HEK293 (cell line): ENCODE measurements around the gene ZDHHC17.

Experiments used
- CTCF ChIA-PET: fragments of 350-600 bp; formaldehyde crosslinking; extraction: SDS; loops from one replicate; lab custom pipeline; 2021; ENCODE audit warnings: antibody characterized with exemption; lab: Yijun Ruan, JAX
- POLR2A ChIA-PET: fragments of 300-600 bp; formaldehyde crosslinking; extraction: SDS; loops from one replicate; lab custom pipeline; 2020; ENCODE audit warnings: antibody characterized with exemption, inconsistent platforms; lab: Yijun Ruan, JAX
- H3K27ac ChIP-seq: fragments of 200-500 bp; sonication (Bioruptor generic); 2 replicates; pipeline ENCODE4 v1.5.1; 2014; ENCODE audit warnings: low read depth, low read length, control low read depth, inconsistent platforms; ENCODE audit errors: extremely low read depth
- H3K36me3 ChIP-seq, 2 experiments: fragments of 200-500 bp in 1 of 2; sonication (Bioruptor generic) in 1 of 2; 1 replicate in 1 of 2; 2 replicates in 1 of 2; pipeline ENCODE4 v1.5.1; 2014 to 2017; ENCODE audit warnings: inconsistent platforms in 2 of 2, low read length in 2 of 2; ENCODE audit not compliant: control insufficient read depth in 2 of 2, insufficient read depth in 1 of 2
- H3K4me1 ChIP-seq: fragments of 200-500 bp; sonication (Bioruptor generic); 2 replicates; pipeline ENCODE4 v1.5.1; 2014; ENCODE audit warnings: mild to moderate bottlenecking, low read length, inconsistent platforms; ENCODE audit not compliant: control insufficient read depth, insufficient read depth
- H3K4me3 ChIP-seq: 2 replicates; pipeline ENCODE4 v1.5.1; 2011; ENCODE audit warnings: low read depth, mild to moderate bottlenecking, control low read depth, low read length, moderate library complexity
- H3K9me3 ChIP-seq: fragments of 200-500 bp; sonication (Bioruptor generic); 2 replicates; pipeline ENCODE4 v1.5.1; 2014; ENCODE audit warnings: low read depth, low read length, inconsistent platforms; ENCODE audit not compliant: control insufficient read depth, insufficient read depth
- CTCF ChIP-seq: fragments of 450-650 bp; formaldehyde crosslinking; IDR thresholded peaks from 2 replicates; pipeline ENCODE4 v1.5.1; 2016; ENCODE audit warnings: missing biosample characterization, missing genetic modification characterization
- HIC1 ChIP-seq: fragments of 450-650 bp; formaldehyde crosslinking; IDR thresholded peaks from 2 replicates; pipeline ENCODE4 v1.5.1; 2016; ENCODE audit warnings: missing biosample characterization, missing genetic modification characterization
- OSR2 ChIP-seq: fragments of 450-650 bp; formaldehyde crosslinking; IDR thresholded peaks from 2 replicates; pipeline ENCODE4 v1.5.1; 2016; ENCODE audit warnings: missing biosample characterization, missing genetic modification characterization
- ZBTB11 ChIP-seq: fragments of 450-650 bp; formaldehyde crosslinking; conservative IDR thresholded peaks from 2 replicates; pipeline ENCODE4 v1.5.1; 2016; ENCODE audit warnings: low read depth, missing biosample characterization, missing genetic modification characterization
- ZBTB17 ChIP-seq: fragments of 450-650 bp; formaldehyde crosslinking; IDR thresholded peaks from 2 replicates; pipeline ENCODE4 v1.5.1; 2016; ENCODE audit warnings: missing biosample characterization, missing genetic modification characterization
- ZNF138 ChIP-seq: fragments of 450-650 bp; formaldehyde crosslinking; IDR thresholded peaks from 2 replicates; pipeline ENCODE4 v1.5.1; 2016; ENCODE audit warnings: missing biosample characterization, missing genetic modification characterization, borderline replicate concordance
- ZNF148 ChIP-seq: fragments of 450-650 bp; formaldehyde crosslinking; IDR thresholded peaks from 2 replicates; pipeline ENCODE4 v1.5.0; 2017; ENCODE audit warnings: missing biosample characterization, missing genetic modification characterization, borderline replicate concordance
- ZNF510 ChIP-seq: fragments of 450-650 bp; formaldehyde crosslinking; IDR thresholded peaks from 2 replicates; pipeline ENCODE4 v1.5.1; 2018; ENCODE audit warnings: mild to moderate bottlenecking, missing genetic modification characterization, missing biosample characterization; ENCODE audit not compliant: insufficient replicate concordance
- ZSCAN16 ChIP-seq: fragments of 450-650 bp; formaldehyde crosslinking; IDR thresholded peaks from 2 replicates; pipeline ENCODE4 v1.5.1; 2016; ENCODE audit warnings: missing biosample characterization, missing genetic modification characterization
- TF ChIP-seq, protein P1 (sequence below): fragments of 450-650 bp; formaldehyde crosslinking; IDR thresholded peaks from 2 replicates; pipeline ENCODE4 v1.5.1; 2016; ENCODE audit warnings: missing biosample characterization, missing genetic modification characterization, low read depth
- TF ChIP-seq, protein P2 (sequence below): fragments of 450-650 bp; formaldehyde crosslinking; conservative IDR thresholded peaks from 2 replicates; pipeline ENCODE4 v1.5.1; 2016; ENCODE audit warnings: low read depth, missing biosample characterization, missing genetic modification characterization

Gene ZDHHC17

DNA sequence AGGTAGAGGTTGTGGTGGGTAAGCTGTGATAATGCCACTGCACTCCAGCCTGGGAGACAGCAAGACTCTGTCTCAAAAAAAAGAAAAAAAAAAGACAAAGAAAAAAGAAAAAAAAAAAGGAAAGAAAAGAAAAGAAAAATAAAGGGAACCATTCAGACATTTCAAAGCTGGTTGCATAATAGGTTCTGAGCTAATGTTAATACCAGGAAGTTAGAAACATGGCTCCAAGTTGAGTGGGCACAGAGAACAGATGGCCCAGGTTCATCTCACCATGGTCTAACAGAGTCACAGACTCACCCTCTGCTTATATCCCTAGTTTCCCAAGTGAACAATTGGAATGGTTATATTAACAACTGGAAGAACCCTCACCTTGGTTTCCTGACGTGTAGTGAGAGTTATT is 17.4 kb upstream of the ZDHHC17 start (continued):
- TF ChIP-seq CTCF (tag by site-specific recombination) (no peak), ZBTB17 (tag by site-specific recombination) (no peak), ZNF138 (tag by site-specific recombination) (no peak)

- CTCF ChIA-PET = interaction anchor here (0.6 kb wide), 1 partner anchor 48 kb away, joined by 3 read pairs; no protein-coding TSS in a partner anchor
- Histone ChIP-seq H3K27ac (no peak overlapping the region), H3K4me1 (no peaks in the 10 kb centered on the region), H3K9me3 (no peaks in the 10 kb centered on the region), H3K36me3 (no peaks in the 10 kb centered on the region), H3K4me3 (no peak overlapping the region)
- POLR2A ChIA-PET = interaction anchor here (1.3 kb wide), 1 partner anchor 16 kb away, joined by 4 read pairs; the partner anchor contains the start of gene ZDHHC17
- TF ChIP-seq, protein P1, sequence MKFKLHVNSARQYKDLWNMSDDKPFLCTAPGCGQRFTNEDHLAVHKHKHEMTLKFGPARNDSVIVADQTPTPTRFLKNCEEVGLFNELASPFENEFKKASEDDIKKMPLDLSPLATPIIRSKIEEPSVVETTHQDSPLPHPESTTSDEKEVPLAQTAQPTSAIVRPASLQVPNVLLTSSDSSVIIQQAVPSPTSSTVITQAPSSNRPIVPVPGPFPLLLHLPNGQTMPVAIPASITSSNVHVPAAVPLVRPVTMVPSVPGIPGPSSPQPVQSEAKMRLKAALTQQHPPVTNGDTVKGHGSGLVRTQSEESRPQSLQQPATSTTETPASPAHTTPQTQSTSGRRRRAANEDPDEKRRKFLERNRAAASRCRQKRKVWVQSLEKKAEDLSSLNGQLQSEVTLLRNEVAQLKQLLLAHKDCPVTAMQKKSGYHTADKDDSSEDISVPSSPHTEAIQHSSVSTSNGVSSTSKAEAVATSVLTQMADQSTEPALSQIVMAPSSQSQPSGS (tag by site-specific recombination) = peak; percentile 77
- TF ChIP-seq HIC1 (tag by site-specific recombination) (no peak), ZBTB11 (tag by site-specific recombination) (no peak), ZNF510 (tag by site-specific recombination) (no peak), OSR2 (tag by site-specific recombination) (no peak), ZNF148 (tag by site-specific recombination) (no peak), ZSCAN16 (tag by site-specific recombination) (no peak)
- TF ChIP-seq, protein P2, sequence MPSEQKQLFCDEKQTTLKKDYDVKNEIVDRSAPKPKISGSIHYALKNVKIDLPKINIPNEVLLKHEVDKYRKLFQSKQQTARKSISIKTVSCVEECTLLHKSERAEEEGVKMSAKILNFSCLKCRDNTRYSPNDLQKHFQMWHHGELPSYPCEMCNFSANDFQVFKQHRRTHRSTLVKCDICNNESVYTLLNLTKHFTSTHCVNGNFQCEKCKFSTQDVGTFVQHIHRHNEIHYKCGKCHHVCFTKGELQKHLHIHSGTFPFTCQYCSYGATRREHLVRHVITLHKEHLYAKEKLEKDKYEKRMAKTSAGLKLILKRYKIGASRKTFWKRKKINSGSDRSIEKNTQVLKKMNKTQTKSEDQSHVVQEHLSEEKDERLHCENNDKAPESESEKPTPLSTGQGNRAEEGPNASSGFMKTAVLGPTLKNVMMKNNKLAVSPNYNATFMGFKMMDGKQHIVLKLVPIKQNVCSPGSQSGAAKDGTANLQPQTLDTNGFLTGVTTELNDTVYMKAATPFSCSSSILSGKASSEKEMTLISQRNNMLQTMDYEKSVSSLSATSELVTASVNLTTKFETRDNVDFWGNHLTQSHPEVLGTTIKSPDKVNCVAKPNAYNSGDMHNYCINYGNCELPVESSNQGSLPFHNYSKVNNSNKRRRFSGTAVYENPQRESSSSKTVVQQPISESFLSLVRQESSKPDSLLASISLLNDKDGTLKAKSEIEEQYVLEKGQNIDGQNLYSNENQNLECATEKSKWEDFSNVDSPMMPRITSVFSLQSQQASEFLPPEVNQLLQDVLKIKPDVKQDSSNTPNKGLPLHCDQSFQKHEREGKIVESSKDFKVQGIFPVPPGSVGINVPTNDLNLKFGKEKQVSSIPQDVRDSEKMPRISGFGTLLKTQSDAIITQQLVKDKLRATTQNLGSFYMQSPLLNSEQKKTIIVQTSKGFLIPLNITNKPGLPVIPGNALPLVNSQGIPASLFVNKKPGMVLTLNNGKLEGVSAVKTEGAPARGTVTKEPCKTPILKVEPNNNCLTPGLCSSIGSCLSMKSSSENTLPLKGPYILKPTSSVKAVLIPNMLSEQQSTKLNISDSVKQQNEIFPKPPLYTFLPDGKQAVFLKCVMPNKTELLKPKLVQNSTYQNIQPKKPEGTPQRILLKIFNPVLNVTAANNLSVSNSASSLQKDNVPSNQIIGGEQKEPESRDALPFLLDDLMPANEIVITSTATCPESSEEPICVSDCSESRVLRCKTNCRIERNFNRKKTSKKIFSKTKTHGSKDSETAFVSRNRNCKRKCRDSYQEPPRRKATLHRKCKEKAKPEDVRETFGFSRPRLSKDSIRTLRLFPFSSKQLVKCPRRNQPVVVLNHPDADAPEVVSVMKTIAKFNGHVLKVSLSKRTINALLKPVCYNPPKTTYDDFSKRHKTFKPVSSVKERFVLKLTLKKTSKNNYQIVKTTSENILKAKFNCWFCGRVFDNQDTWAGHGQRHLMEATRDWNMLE (tag by site-specific recombination) = no peak
These were observed 16.7 kb upstream of the ZDHHC17 start for GRCh38 chr12:76747245-76747644.
